Right forelimb (tissue), 1 donor: Measurements from ENCODE around the gene TTC39B.

ENCODE experiments used
- DNase-seq: peaks from one replicate; pipeline ENCODE4 v3.0.0-alpha.2; 2018

Gene TTC39B

DNA sequence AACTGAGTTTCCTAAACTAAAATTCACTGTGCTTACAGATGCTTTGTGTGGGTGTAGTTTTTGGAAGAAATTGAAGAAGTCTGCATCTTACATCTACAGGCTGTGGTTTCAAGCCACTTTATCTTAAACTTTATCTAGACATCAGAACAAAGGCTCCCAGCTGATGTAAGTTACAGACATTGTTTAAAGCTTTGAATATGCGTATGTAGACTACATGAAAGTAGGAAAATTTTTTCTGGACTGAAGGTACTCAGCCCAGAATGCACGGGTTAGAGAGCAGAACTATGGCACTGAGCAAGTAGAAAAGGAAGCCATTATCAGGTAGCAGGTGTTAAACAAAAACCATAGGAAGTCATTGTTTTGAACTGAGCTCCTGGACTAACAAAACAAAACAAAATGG lies 185.4 kb downstream of the TTC39B start:
- DNase-seq = no peak

- peak; percentile 61 for DNase-seq
Measured at GRCh38 chr9:15116130-15116580, 190.9 kb downstream of the TTC39B start.

GRCh38 chr9:15115702-15116101 lies 191.3 kb downstream of the TTC39B start:
- DNase-seq = no peak

GRCh38 chr9:15115041-15115440 lies 192.0 kb downstream of the TTC39B start:
- no peak for DNase-seq
